Peyer's patch (tissue), 4 donors: ENCODE measurements around the gene TAF11L4.

Experiments
- POLR2A ChIP-seq, 2 donors: fragments of 450-650 bp; IDR thresholded peaks; one replicate each; pipeline ENCODE4 v1.5.1; 2017; ENCODE audit warnings: antibody characterized with exemption in 2 of 2, mild to moderate bottlenecking in 2 of 2, moderate library complexity in 2 of 2
- TF ChIP-seq, protein P1 (sequence below), 6 experiments: fragments of 450-650 bp in 4 of 6; fragments of 200-600 bp in 2 of 6; sonication (generic) in 1 of 6; IDR thresholded peaks; one replicate each; pipeline ENCODE4 v1.5.1; 2017 to 2019; ENCODE audit warnings: antibody characterized with exemption in 6 of 6, mild to moderate bottlenecking in 3 of 6, moderate library complexity in 1 of 6

DNA sequence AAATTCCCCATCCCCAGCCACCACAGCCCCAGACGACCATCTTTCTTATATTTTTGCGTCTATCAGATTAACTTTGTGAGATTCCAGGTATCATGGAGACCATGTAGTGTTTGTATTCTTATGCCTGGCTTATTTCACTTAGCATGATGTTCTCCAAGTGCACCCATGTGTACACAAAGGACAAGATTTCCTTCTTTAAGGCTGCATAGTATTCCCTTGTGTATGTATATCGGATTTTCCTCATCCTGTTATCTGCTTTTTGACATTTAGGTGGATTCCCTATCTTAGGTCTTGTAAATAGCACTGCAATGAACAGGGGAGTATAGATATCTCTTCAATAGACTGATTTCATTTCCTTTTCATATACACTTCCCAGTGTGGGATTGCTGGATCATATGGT is 28.8 kb upstream of the TAF11L4 start:
- TF ChIP-seq, protein P1, sequence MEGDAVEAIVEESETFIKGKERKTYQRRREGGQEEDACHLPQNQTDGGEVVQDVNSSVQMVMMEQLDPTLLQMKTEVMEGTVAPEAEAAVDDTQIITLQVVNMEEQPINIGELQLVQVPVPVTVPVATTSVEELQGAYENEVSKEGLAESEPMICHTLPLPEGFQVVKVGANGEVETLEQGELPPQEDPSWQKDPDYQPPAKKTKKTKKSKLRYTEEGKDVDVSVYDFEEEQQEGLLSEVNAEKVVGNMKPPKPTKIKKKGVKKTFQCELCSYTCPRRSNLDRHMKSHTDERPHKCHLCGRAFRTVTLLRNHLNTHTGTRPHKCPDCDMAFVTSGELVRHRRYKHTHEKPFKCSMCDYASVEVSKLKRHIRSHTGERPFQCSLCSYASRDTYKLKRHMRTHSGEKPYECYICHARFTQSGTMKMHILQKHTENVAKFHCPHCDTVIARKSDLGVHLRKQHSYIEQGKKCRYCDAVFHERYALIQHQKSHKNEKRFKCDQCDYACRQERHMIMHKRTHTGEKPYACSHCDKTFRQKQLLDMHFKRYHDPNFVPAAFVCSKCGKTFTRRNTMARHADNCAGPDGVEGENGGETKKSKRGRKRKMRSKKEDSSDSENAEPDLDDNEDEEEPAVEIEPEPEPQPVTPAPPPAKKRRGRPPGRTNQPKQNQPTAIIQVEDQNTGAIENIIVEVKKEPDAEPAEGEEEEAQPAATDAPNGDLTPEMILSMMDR (IDR thresholded peaks at IDR 0.05) = no peak
- no peak for TF ChIP-seq POLR2A (IDR thresholded peaks at IDR 0.05)
